Muscle of back (tissue), 11 donors: ENCODE data around the gene GPR15LG. TPM values are rescaled to one million over a fixed set of nuclear protein-coding genes. Genes with fewer than 3 reads are reported as not detected.

Experiments used
- DNase-seq, 3 donors: peaks; one replicate each; pipeline versions ENCODE4 v3.0.0 to v3.0.0-alpha.2; 2013
- polyA plus RNA-seq, 10 donors: library from polyadenylated mRNA; unstranded; fragments of 120-200 nt; gene quantifications; one replicate each; pipeline ENCODE4 v1.2.1, GENCODE V29; 2013; ENCODE audit not compliant: insufficient read length in 10 of 10

The GPR15LG gene
- polyA plus RNA-seq, 10 donors: 0.20 to 0.23 TPM; not detected in 8

DNA sequence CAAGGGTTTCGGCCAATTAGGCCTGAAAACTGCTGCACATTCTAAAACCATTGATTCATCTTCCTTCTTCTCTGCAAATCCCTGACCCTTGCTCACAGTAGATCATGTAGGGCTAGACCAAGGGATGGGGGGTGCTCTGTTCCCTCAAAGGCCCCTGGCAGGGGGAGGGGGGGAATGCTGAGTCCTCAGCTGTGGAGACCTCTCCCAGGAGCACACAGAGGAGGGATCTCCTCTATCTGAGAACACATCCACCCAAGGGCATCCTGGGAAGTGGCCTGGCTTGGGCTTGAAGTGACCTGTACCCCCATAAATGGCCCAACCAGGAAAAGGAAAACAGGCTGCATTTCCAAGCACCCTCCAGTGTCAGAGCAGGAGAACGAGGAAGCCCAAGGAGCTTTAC is 19.7 kb downstream of the GPR15LG start:
- no peak for DNase-seq

GRCh38 chr10:84193846-84194423 is 20.3 kb downstream of the GPR15LG start:
- DNase-seq: no peak

DNA sequence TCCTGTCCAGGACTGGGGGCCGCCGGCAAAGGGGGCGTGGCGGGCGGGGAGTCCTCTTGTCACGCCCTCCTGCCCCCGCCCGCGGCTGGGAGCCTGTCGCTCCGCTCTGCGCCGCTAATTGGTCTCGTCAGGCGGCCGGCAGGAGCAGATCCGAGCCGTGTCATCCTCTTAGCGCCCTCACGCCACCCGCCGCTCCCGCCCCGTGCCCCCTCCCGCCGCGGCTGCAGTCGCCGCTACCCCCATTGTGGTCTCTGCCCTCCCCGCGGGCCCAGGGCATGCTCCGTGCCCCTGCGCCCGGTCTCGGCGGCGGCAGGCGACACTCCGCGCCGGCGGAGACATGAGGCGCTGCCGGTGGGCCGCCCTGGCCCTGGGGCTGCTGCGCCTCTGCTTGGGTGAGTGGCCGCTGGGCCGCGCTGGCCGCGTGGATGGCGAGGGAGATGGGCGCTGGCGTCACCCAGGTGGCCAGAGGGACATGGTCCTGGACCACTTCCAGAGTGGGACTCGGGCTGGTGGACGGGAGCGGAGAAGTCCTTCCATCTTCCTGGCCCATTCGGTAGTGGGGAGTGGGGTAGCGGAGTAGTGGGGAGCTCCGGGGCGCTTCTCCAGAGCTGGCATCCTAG is 20.9 kb downstream of the GPR15LG start, which contains the start of gene CDHR1:
CDHR1 (plus strand) TSS at position 114 of the 620 bp plus-strand sequence; CDS start at position 338, 224 bp downstream.
- DNase-seq: peak in 1 of 3 donors; percentile 39

- no peak for DNase-seq
Observed at GRCh38 chr10:84195044-84195830, 21.6 kb downstream of the GPR15LG start.

GRCh38 chr10:84196083-84196482 is 22.5 kb downstream of the GPR15LG start:
- DNase-seq: no peak

DNA sequence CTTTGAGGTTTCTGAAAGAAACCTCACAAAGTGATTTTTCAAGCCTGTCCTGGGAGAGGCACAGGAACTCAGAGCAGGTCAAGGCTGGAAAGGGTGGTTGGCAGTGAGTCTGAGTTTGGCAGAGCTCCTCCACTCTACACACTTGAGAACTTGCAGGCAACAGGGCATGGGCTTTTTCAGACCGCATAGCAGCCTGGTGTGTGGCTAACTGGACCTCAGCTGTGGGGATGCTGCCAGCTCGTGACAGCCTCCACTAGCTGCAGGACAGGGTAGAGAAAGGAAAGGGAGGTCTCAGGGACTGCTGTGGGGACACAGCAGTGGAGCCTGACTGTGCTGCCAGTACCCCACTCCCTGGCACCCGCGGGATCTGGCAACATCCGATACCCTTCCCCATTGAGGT is 23.3 kb downstream of the GPR15LG start:
- no peak for DNase-seq

DNA sequence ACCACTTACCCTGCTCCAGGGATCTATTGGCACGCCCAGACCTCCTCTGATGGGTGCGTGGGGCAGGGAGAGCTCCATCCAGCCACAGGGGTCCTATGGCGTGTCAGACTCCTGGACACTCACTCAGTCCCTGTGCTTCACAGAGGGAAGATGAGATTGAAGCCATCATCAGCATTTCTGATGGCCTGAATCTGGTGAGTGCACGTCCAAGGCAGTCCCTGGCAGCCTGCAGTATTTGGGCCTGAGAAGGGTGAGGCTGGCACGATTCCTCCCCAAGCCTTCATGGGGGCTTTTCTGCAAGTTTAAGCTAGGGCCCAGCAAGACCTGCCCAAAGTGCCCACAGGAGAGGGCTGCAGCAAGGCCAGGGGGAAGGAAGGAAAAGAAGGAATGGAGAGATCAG is 24.0 kb downstream of the GPR15LG start:
- DNase-seq: no peak

DNA sequence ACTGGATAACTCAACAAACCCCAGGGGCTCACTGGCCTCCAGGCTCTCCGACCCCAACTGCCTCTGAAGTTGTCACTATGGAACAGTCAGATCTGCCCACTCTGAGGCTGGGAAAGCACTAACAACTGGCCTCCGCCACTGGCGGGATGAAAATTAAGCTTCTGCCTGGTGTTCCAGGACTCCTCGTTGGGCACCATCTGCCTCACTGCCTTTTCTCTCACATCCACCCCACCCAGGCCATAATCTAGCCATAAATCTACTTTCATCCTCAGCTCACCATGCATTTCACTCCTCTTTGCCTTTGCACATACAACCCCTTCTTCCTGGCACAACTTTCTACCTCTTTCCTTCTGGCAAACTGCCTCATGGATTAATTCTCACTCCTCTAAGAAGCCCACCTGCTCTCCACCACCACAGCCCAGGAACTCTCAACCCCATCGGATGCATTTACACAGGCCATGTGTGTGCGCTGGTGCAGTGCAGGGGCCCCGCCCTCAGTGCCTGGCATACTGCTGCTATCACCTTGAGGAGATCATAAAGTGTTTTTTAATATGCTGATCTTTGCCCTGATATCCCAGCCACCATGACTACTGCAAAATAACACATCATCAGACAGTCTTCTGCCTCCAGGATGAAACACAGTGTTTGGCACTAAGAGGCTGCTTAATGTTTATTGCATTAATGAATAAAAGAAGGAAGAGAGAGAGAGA is 24.8 kb downstream of the GPR15LG start:
- no peak for DNase-seq

DNA sequence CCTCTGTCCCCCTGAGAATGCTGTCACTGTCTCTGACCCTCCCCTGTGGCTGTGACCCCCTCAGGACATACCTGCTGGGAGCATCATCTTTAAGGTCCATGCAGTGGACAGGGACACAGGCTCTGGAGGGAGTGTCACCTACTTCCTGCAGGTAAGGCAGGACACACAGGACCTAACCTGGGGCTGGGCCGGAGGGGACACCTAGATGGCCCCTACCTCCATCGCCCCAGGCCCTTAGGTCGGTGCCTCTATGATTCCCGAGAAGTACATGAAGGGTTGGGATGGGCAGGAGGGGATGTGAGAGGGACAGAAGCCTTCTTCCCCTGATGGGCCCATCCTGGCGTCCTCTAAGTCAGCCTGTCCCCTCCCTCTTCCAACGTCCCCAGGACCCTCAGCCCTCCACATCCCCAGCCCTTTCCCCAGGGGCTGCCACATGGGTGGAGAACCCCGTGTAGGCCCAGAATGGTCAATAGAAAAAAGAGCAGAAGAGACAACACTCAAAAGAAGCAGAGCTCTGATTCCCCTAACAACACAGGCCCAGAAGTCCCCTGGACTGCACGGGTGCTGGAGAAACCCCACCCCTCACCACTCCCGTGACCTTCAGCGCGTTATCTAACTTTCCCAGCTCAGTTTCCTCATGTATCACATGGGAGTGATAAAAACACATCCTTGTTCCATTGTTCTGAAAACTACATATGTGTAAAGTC is 27.1 kb downstream of the GPR15LG start:
- no peak for DNase-seq

- no peak for DNase-seq
Observed at GRCh38 chr10:84201244-84201606, 27.6 kb downstream of the GPR15LG start.

DNA sequence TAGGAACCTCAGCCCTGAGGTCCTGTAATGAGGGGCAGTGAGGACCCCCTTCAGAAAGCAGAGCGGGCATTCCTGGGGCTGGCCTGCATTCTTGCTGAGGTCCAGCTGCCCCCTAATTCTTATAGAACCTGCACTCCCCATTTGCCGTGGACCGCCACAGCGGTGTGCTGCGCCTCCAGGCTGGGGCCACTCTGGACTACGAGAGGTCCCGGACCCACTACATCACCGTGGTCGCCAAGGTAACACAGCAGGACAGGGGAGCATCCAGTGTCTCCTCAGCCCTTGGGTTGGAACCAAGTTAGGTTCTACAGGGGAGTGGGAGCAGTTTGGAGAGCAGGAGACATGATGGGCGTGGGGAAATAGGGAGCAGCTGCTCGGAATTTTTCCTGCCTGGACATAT is 28.1 kb downstream of the GPR15LG start:
- DNase-seq: no peak

- DNase-seq: no peak
Observed at GRCh38 chr10:84202349-84202748, 28.7 kb downstream of the GPR15LG start.

DNA sequence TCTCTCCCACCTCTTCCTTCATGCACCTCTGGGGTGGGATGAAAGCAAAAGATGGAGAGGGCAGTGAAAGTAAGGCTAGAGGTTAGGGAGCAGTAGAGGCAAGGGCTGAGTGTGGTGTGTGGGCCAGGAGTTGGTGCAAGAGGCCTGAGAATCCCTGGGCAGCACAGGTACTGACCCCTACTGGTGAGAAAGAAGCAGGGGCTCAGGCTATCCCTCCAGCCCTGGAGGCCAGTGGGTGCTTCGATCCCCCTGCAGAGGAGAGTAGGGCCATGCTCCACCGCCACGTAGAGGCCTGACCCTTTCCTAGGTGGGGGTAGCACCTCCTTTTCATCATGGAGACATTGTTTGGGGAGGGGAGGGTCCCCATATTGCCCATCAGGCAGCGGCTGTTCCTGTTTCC is 30.5 kb downstream of the GPR15LG start:
- DNase-seq: no peak

DNA sequence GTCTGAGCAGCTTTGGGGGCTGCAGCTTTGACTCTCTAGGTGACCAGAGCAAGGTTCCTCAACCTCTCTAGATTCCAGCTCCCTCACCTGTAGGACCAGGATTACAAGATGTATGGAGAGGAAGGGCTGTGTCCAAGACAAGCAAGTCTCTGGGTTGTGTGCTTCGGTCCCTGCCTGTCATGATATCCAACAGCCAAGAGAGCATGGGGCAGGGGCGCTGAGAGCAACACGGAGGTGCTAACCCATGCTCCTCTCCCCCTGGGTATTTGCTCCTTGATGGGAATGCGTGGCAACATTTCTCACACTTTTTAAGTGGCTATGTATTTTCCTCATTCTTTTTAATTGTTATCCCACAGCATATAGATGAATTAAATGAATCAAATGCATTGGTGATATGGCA is 31.0 kb downstream of the GPR15LG start:
- no peak for DNase-seq

- peak in 1 of 3 donors; percentile 13 for DNase-seq
Observed at GRCh38 chr10:84205049-84205852, 31.6 kb downstream of the GPR15LG start.

- no peak for DNase-seq
Observed at GRCh38 chr10:84205853-84206525, 32.4 kb downstream of the GPR15LG start.

DNA sequence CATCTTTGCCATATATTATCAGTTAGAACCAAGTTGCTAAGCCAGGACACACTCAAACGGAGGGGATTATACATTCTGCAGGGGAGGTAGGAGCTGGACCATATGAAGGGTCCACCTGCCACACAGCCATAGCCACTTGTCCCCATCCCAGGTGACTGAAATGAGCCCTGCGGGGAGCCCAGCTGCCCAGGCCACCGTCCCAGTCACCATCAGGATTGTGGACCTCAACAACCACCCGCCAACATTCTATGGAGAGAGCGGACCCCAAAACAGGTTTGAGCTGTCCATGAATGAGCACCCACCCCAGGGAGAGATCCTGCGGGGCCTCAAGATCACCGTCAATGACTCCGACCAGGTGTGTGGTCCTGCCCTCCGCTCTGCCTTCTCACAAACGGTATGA is 34.4 kb downstream of the GPR15LG start:
- no peak for DNase-seq

- DNase-seq: no peak
Observed at GRCh38 chr10:84211566-84211965, 38.0 kb downstream of the GPR15LG start.

GRCh38 chr10:84212014-84212413 is 38.4 kb downstream of the GPR15LG start:
- no peak for DNase-seq

DNA sequence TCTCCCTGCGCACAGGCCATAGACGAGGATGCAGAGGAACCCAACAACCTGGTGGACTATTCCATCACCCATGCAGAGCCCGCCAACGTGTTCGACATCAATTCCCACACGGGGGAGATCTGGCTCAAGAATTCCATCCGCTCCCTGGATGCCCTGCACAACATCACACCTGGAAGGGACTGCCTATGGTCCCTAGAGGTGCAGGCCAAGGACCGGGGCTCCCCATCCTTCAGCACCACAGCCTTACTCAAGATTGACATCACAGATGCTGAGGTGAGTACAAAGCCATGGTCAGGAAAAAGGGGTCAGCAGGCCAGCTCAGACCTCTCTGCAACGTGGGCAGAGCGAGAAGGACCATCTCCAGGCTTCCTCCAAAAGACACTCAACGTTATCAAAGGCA is 39.5 kb downstream of the GPR15LG start:
- no peak for DNase-seq
